HG03103 (cell line): Measurements from ENCODE around the gene MOGAT1.
"Not testable (repeated sequence)": the region's sequence is repeated elsewhere in the genome, so short reads cannot be mapped to it uniquely, and the experiment has no call there.

Experiments used
- ATAC-seq: cut with Tn5 transposase; IDR thresholded peaks from one replicate; pipeline ENCODE4 v1.9.1; 2021; ENCODE audit warnings: low read depth; ENCODE audit not compliant: unreplicated experiment

MOGAT1 gene

DNA sequence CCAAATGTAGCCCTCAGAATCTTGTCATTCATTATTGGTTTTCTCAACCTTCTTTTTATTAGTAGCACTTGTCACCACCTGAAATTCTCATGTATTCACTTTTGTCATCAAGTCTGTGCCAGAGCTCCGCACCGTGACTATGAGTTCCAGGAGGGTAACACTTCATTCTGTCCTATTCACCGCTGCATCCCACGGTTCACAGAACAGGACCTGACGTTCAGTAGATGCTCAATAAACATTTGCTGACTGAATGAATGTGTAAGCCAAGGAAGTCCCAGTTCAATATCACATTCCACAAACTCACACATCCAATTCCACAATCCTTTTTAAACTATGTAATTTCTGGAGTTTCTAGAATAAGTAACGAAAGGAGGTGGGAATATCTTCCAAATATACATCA is 65.5 kb downstream of the MOGAT1 start:
- no peak for ATAC-seq

DNA sequence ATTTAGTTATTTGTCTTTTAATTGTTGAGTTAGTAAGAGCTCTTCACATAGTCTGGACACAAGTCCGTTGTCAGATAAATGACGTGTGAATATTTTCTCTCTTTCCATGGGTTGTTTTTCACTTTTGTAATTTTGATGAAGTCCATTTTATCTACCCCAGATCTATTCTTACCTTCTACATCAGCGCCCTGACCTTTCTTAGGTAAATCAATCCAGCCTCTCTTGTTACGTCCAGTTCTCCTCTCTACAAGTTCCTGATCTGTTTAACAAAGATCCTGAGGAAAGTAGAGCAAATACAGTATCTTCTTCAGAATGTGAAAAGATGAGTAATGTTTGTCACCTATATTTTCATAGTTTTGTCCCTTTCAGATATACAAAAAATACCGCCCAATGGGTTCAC is 66.9 kb downstream of the MOGAT1 start:
- ATAC-seq, result no peak

DNA sequence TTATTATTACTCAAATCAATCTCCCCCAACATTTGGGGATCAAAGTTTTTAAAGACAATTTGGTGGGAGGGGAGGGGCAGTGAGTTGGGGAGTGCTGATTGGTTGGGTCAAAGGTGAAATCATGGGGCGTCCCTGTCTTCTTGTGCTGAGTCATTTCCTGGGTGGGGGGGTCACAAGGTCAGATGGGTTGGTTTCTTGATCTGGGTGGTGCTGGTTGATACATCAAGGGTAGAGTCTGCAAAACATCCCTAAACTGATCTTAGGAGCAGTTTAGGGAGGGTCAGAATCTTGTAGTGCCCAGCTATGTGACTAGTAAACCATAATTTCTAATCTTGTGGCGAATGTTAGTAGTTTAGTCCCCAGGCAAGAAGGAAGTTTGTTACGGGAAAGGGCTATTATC is 67.4 kb downstream of the MOGAT1 start:
- ATAC-seq, result no peak

DNA sequence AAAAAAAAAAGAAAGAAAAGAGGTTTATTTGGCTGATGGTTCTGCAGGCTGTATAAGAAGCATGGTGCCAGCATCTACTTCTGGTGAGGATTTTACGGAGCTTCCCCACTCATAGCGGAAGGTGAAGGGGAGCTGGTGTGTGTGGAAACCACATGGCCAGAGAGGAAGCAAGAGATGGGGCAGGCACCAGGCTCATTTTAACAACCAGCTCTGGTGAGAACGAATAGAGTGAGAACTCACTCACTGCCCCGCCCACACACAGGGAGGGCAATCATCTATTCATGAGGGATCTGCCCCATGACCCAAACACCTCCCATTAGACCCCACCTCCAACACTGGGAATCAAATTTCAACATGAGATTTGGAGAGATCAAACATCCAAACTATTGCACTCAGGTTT is 68.5 kb downstream of the MOGAT1 start:
- ATAC-seq, result no peak

DNA sequence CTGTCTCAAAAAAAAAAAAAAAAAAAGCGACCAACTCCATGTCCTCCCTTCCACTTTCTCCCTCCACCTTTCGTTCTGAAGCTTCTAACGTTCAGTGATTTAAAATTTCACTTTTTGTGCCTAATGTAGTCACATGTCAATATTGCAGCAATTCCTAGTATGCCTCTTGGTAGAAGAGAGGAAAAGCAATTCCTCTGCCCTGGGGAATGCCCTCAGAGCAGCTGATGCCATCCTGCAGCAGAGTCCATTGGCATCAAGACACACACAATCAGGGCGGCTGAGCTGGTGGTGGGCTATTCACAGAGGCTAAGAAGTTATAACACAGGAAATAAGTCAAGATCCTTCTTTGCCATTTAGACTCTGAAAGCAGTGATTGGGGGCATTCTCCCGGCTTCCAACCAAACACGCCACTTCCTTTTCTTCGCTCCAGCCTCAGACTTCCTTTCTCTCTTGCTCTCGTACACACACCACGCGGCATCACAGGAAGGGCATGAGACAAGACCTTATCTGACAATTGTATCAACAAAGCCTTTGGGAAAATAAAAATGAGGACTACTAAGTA is 71.9 kb downstream of the MOGAT1 start:
- no peak for ATAC-seq

DNA sequence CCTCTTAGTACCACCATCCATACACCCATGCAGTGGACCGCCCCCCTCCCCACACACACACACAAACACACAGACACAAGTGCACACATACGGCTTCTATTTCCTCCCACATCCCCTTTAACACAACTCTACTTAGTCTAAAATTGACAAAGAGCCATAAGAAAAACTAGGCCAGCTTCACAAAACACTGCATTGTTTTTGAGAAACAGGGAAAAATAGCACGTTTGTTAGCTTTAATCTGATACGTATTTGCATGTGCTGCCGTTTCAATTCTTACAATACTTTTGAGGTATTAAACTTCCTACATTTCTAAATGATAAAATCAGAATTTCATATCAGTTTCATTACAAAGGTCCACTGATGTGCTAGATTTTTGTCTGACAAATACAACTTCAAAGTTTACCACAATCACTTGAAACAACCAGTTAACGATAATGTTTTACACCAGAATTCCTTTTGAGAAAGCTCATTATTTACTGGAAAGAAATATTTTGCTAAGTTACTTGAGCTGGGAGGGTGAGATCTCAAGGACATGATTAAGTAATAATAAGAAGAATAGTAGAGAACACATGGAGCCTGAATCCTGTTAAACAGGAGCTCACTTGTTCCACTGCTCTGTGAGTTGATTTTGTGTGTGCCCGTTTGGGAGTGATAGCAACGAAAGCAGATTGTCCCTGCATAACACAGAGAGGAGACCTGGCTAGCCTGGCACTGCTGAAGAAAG is 74.5 kb downstream of the MOGAT1 start:
- ATAC-seq, result no peak

DNA sequence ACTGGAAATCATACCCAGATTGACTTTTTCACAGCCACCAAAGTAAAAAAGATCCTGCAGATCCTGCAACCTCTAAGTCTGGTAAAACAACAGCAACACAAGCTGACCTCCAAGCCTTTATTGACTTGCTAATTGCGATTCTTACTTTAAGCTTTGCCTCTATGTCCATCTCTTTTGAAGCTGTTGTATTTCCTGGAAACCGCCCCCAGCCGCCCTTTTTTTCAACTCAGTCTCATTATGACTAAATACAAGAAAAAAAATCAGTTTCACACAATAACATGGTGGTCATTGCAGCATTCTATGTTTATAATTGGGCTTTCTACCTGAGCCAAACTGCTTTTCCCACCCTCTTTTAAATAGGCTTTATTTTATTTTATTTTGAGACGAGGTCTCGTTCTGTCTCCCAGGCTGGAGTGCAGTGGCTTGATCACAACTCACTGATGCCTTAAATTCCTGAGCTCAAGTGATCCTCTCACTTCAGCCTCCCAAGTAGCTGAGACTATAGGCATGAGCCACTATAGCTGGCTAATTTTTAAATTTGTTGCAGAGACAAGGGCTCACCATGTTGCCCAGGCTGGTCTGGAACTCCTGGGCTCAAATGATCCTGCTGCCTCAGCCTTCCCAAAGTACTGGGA is 76.2 kb downstream of the MOGAT1 start:
- peak; percentile 77 for ATAC-seq

DNA sequence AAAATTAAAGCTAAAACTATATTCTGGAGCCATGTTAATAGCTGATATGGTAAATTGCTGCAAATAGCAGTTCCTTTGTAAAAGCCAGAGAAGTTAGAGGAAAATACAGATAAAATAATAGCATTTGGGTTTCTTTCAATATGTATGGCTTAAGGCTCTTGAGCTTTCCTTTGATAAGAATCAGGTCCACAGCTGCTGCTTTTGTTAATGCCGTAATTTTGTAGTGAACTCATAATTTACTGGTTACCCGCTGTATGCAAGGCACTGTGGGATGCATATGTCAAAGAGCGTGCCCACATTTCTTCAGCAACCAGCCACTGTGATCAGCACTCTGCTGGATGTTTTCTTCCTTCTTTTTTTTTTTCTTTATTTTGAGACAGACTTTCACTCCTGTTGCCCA is 79.1 kb downstream of the MOGAT1 start:
- no peak for ATAC-seq

DNA sequence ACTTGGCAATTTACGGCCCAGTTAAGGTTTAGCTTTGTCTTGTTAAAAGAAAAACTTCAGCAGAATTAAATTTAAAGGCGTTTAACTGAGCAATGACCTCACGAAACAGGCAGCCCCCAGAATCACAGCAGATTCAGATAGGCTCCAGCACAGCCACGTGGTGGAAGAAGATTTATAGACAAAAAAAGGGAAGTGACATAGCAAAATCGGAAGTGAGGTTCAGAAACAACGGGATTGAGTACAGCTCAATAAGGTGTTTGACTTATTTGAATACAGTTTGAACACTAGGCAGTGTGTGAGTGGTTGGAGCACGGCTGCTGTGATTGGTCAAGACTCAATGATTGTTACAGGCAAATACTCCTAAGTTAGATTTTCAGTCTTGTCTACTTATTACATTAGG is 79.8 kb downstream of the MOGAT1 start:
- ATAC-seq, result no peak

DNA sequence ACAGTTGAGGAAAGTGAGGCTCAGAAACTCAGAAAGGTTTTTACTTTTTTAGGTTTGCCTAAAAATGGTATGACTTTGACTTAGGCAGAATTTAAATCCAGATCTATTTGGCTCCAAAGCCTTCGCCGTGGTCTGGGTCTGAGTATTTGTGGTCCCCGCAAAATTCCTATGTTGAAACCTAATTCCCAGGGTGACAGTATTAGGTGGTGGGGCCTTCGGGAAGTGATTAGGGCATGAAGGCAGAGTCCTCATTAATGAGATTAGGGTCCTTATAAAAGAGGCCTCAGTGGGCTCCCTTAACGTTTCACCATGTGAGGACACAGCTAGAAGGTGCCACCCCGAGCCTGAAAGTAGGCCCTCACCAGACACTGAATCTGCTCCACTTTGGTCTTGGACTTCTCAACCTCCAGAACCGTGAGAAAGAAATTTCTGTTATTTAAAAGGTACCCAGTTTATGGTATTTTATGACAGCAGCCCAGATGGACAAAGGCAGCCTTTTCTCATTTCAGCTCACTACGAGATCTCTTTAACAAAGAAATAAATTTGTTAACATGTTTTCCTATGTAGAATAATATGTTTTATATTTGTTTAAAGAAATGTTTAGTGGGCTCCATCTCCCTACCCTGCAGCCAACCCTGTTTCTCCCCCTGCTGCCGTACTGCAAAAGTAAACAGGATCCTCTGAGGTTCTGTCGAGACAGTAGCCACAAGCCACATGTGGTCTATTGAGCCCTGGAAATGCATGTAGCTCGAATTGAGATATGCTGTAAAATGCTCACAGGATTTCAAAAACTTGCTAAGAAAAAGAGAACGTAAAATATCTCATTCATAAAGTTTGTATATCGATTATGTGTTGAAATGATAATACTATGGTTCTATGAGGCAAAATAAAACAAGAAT is 80.6 kb downstream of the MOGAT1 start:
- ATAC-seq, result no peak

DNA sequence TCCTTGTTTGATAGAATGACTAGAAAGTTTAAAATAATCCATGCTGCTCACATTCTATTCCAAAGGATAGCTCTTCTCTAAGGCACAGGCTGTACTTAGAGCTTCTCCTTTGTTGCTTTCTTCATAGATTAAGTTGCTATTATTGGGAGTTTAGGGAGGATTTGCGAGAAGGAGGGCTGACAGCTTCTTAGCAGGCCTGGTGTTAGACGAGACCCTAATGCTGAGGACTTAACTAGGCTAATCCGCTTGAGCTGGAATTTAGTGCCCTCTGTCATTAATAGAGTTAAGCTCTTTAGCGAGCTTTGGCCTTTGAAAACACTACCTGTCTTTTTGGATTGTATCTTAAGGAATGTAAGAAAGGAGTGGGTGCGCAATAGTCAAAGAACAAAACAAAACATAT is 81.3 kb downstream of the MOGAT1 start:
- no peak for ATAC-seq

DNA sequence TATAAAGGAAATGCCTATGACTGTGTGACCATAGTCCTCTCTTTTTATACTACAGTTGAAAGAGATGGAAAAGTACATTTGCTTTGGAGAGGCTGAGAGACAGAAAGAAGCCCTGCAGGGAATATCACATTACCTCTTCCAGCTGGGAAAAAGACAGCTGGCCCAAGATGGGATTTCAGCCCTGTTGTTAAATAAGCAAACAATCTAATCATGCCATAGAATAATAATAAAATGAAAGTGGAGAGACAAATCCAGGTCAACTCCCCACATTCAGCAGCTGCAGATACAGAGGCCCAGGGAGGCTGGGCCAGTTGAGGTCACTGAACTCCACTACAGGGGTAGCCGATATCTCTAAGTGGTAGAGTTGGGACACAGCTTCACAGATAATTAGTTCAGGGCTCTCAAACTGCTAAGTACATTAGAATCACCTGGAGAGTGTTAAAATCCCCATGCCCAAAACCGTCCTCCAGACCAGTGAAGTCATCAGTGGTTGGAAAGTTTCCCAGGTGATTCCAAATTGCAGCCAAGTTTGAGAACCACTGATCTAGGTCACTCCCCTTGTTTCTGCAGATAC is 81.9 kb downstream of the MOGAT1 start:
- no peak for ATAC-seq

DNA sequence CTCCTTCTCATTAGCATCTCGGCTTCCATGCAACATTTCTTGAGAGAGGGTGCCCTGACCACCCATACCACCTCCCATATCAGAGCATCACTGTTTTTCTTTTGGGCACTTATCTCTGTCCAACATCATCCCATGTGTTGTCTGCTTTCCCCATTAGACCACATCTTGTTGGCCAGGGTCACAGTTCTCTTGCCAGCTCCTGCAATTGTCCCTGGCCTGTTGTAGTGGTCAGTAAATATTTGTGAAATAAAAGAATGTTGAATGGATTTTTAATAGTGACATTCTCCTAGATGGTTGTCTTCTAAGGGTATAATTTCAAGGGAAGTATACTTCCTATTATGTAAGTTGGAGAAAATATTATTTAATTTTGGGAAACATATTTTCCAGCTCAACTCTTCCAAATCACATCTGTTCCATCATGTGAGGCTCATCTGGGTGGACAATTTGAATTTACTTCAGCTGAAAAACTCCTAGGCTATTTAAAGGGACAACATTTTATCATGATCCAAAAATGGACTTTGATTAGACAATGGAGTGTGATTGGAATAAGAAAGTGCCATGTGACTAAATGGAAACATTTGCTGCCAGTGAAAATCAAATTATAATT is 83.0 kb downstream of the MOGAT1 start:
- ATAC-seq, result no peak

DNA sequence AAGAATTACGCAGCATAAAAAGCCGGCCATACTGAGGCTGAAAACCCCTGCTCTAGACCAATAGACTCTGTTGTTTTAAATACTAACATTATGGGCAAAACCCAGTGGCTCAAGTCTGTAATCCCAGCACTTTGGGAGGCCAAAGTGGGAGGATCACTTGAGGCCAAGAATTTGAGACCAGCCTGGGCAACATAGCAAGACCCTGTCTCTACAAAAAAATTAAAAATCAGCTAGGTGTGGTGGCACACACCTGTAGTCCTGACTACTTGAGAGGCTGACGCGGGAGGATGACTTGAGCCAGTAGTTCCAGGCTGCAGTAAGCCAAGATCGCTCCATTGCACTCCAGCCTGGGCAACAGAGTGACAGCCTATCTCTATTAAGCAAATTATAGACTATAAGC is 84.1 kb downstream of the MOGAT1 start:
- not testable (repeated sequence) for ATAC-seq

DNA sequence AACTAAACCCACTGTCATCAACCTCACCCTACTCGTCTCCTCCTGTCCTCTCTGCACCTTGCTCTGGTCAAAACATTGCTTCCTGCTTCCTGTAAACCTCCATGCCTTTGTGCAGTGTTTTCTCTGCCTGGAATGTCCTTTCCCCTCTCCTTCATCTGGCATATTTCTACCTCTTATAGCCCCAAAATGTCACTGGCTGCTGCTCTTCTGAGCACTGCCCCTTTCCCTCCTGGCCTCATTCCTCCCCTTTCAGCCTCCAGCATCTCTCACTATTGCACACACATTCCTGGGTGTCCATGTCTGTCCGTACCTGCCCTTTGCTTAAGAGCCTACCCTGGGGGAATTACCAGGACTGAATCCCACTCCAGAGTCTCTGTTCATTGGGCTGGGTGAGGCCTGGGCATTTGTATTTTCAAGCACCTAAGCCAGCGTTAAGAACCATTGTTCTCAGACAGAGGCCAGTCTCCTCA is 84.9 kb downstream of the MOGAT1 start:
- ATAC-seq, result no peak

DNA sequence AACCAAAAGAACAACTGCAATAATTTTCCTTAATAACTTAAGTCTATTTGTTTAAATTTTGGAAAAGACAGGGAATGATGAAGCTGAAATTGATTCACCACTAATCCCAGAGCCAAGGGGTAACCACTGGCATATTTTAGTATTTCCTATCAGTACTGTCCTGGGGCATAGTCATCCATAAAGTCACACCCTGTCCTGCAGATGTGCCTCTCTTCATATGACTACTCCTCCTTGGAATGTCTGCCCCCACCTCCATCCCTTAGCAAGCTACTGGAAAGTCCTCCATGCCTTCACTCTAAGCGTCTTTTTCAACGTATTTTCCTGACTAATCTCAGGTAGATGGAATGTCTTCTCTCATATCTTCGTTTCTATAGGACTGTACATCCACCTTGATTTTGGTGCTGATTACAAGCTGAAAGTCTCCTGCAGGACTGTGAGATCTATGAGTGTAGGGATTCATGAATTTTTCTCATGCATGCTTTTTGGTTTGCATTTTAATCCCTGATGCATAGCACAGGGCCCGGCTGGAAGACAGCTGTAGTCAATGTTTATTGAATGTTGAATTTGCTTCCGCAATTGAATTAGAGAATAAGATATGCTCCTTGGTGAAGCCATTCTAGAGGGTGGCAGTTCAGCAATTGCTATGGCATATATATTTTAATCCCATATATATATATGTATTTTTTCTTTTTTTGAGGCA is 85.6 kb downstream of the MOGAT1 start:
- ATAC-seq, result no peak
